ENCODE results near the gene OGFOD3. TPM values are rescaled to one million over a fixed set of nuclear protein-coding genes. Genes with fewer than 3 reads are reported as not detected.

The OGFOD3 gene
- total RNA-seq, 1 donor from 2014 or later: 24.7 TPM

GRCh38 chr17:82344175-82344907, 74.0 kb downstream of the OGFOD3 start:
- intact Hi-C loops (cut with micrococcal nuclease): no loop called here

DNA sequence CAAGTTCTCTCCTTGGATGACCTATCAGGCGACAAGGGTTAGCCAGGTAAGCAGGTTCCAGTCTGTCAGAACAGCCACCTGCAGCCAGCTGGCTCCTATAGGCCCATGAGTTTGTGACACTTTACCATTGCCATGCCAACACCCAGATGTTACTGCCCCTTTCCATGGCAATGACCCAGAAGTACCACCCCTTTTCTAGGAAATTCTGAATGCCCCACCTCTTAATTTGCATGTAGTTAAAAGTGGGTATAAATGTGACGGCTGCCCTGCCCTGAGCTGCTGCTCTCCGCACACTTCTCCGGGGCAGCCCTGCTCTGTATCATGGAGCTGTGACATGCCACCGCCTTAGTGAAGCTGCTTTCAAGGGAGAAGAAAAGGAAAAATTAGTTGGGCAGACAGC, 74.8 kb downstream of the OGFOD3 start:
- intact Hi-C loops (cut with micrococcal nuclease): no loop called here

GRCh38 chr17:82342361-82343079, 75.9 kb downstream of the OGFOD3 start:
- intact Hi-C loops (cut with micrococcal nuclease): no loop called here

GRCh38 chr17:82339634-82340580, 78.5 kb downstream of the OGFOD3 start:
- intact Hi-C loops (cut with micrococcal nuclease): no loop called here

Other genes with a start within 250 kb of the OGFOD3 start
- gene CCDC57, start 205.7 kb downstream of the OGFOD3 start, total RNA-seq: 75.3 and 77.8 TPM in 2 replicates
- gene SLC16A3, start 189.5 kb downstream of the OGFOD3 start, total RNA-seq: 142 TPM in 2 replicates
- 160 and 167 TPM in 2 replicates for gene CSNK1D, start 144.9 kb downstream of the OGFOD3 start, total RNA-seq
- 398 and 405 TPM in 2 replicates for gene CD7, start 101.0 kb downstream of the OGFOD3 start, total RNA-seq
- gene SECTM1, start 84.8 kb downstream of the OGFOD3 start, total RNA-seq: 9.9 and 12.2 TPM in 2 replicates
- 0.10 TPM in 1 of 2 replicates, not detected in the other for gene TEX19, start 59.3 kb downstream of the OGFOD3 start, total RNA-seq
- gene UTS2R, start 46.8 kb downstream of the OGFOD3 start, total RNA-seq: 0.15 TPM in 1 of 2 replicates, not detected in the other
- gene HEXD, start 239 bp downstream of the OGFOD3 start, total RNA-seq: 59.1 and 60.3 TPM in 2 replicates
- gene CYBC1, start 32.2 kb upstream of the OGFOD3 start, total RNA-seq: 362 and 372 TPM in 2 replicates
- gene NARF, start 40.2 kb upstream of the OGFOD3 start, total RNA-seq: 168 and 184 TPM in 2 replicates
- 70.6 and 73.0 TPM in 2 replicates for gene FOXK2, start 101.1 kb upstream of the OGFOD3 start, total RNA-seq
- 37.0 and 43.7 TPM in 2 replicates for gene WDR45B, start 229.9 kb upstream of the OGFOD3 start, total RNA-seq

All from T-helper 1 cell treated with Interleukin-12 subunit alpha and Interleukin-12 subunit beta and Interleukin-4 antibody, amounts not matched to agents 30 ng/mL and 1 ng/mL, for 36 hours (primary cell).